Breast epithelium (tissue), 4 donors: ENCODE data around the gene NXPH4. TPM values are rescaled to one million over a fixed set of nuclear protein-coding genes. Genes with fewer than 3 reads are reported as not detected.

Experiments used
- DNase-seq, 2 donors: peaks; one replicate each; pipeline ENCODE4 v3.0.0-alpha.2; 2019; ENCODE audit warnings: low spot score in 2 of 2
- H3K27ac ChIP-seq, 2 donors: fragments of 200-600 bp; sonication (generic) in 1 of 2; one replicate each; pipeline ENCODE4 v1.5.1; 2016 to 2019; ENCODE audit warnings: mild to moderate bottlenecking in 1 of 2
- H3K27me3 ChIP-seq, 2 donors: fragments of 200-600 bp; sonication (generic) in 1 of 2; one replicate each; pipeline versions ENCODE4 v1.5.1 to v1.6.0; 2017 to 2019; ENCODE audit warnings: control low read depth in 1 of 2, mild to moderate bottlenecking in 1 of 2
- H3K36me3 ChIP-seq: fragments of 200-600 bp; one replicate; pipeline ENCODE4 v1.5.1; 2019
- H3K4me1 ChIP-seq, 2 donors: fragments of 200-600 bp; sonication (generic); one replicate each; pipeline ENCODE4 v1.5.1; 2016 to 2019; ENCODE audit warnings: control low read depth in 1 of 2
- H3K4me3 ChIP-seq, 3 donors: fragments of 200-600 bp; sonication (generic); 1 replicate in 2 of 3; 2 replicates in 1 of 3; pipeline ENCODE4 v1.5.1; 2016 to 2019; ENCODE audit warnings: mild to moderate bottlenecking in 3 of 3, moderate library complexity in 2 of 3
- H3K9me3 ChIP-seq, 2 donors: fragments of 200-600 bp; sonication (generic) in 1 of 2; one replicate each; pipeline ENCODE4 v1.5.1; 2016 to 2019; ENCODE audit warnings: control low read depth in 1 of 2
- CTCF ChIP-seq, 3 donors: fragments of 450-650 bp; IDR thresholded peaks; one replicate each; pipeline ENCODE4 v1.5.1; 2016 to 2017; ENCODE audit warnings: antibody characterized with exemption in 3 of 3, mild to moderate bottlenecking in 3 of 3, moderate library complexity in 3 of 3
- POLR2A ChIP-seq: fragments of 450-650 bp; IDR thresholded peaks from one replicate; pipeline ENCODE4 v1.6.1; 2016; ENCODE audit warnings: antibody characterized with exemption, mild to moderate bottlenecking, moderate library complexity
- POLR2AphosphoS5 ChIP-seq, 3 donors: sonication (generic); formaldehyde crosslinking; IDR thresholded peaks; one replicate each; pipeline ENCODE4 v1.6.1; 2017; ENCODE audit warnings: antibody characterized with exemption in 3 of 3
- intact Hi-C: fragments of 100-400 bp; cut with DNase I; formaldehyde crosslinking; loops from one replicate; pipeline ENCODE4 v1.15.1; 2023; ENCODE audit warnings: low total_unique reads
- total RNA-seq, 3 donors: library from RNA; depleted of rRNA; stranded (reverse); fragments of >200 nt; gene quantifications; one replicate each; pipeline ENCODE4 v1.1.0, GENCODE V29; 2016

The NXPH4 gene
- under 1 TPM in 1 of 3 donors, not detected in 2; 0.33 TPM for total RNA-seq

- intact Hi-C loops = no loop called here
- Histone ChIP-seq H3K36me3 (no peaks in the 10 kb centered on the region), H3K4me1 (peaks cover 7 to 8% of the 10 kb centered on the region in 2 donors), H3K27ac (no peak within 1 kb of the TSS), H3K27me3 (peaks cover 8 to 55% of the 10 kb centered on the region in 2 donors), H3K9me3 (no peaks in the 10 kb centered on the region), H3K4me3 (peak within 1 kb of the TSS; percentile 28 to 78 (median 53))
- no peak for DNase-seq
- TF ChIP-seq POLR2A = no peak
- TF ChIP-seq POLR2AphosphoS5 (IDR thresholded peaks at IDR 0.05) = no peak
- TF ChIP-seq CTCF (IDR thresholded peaks at IDR 0.05) = no peak
Observed at GRCh38 chr12:57216014-57216911, at the start of gene NXPH4. TSS of gene NXPH4 (plus strand) at chr12:57216794. CDS start at chr12:57216970, 176 bp downstream.

GRCh38 chr12:57166971-57167371 lies 49.6 kb upstream of the NXPH4 start:
- TF ChIP-seq CTCF (IDR thresholded peaks at IDR 0.05) (no peak), POLR2AphosphoS5 (IDR thresholded peaks at IDR 0.05) (no peak), POLR2A (no peak)
- no peak overlapping the region for H3K4me3 ChIP-seq
- intact Hi-C loops = no loop called here
- H3K27me3 ChIP-seq = no peaks in the 10 kb centered on the region
- no peaks in the 10 kb centered on the region for H3K9me3 ChIP-seq
- no peak for DNase-seq
- peak overlapping the region in 1 of 2 donors; percentile 48 for H3K27ac ChIP-seq
- no peaks in the 10 kb centered on the region for H3K4me1 ChIP-seq
- H3K36me3 ChIP-seq = no peaks in the 10 kb centered on the region

- Histone ChIP-seq H3K4me1 (no peaks in the 10 kb centered on the region), H3K27ac (peak overlapping the region in 1 of 2 donors; percentile 48)
Observed at GRCh38 chr12:57168058-57168457, 48.5 kb upstream of the NXPH4 start.

GRCh38 chr12:57169046-57169795 lies 47.4 kb upstream of the NXPH4 start:
- H3K27ac ChIP-seq = no peak overlapping the region
- TF ChIP-seq POLR2A (no peak), CTCF (IDR thresholded peaks at IDR 0.05) (no peak), POLR2AphosphoS5 (IDR thresholded peaks at IDR 0.05) (no peak)
- H3K4me1 ChIP-seq = no peaks in the 10 kb centered on the region

More at GRCh38 chr12:57168058-57168457, 48.5 kb upstream of the NXPH4 start:
- intact Hi-C loops = no loop called here
- H3K36me3 ChIP-seq = no peaks in the 10 kb centered on the region
- no peak overlapping the region for H3K4me3 ChIP-seq
- TF ChIP-seq CTCF (IDR thresholded peaks at IDR 0.05) = no peak
- TF ChIP-seq POLR2A = no peak
- no peak for TF ChIP-seq POLR2AphosphoS5 (IDR thresholded peaks at IDR 0.05)
- H3K27me3 ChIP-seq = no peaks in the 10 kb centered on the region
- H3K9me3 ChIP-seq = no peaks in the 10 kb centered on the region
- no peak for DNase-seq

GRCh38 chr12:57169969-57170368 lies 46.6 kb upstream of the NXPH4 start:
- Histone ChIP-seq H3K4me3 (no peak overlapping the region), H3K27ac (no peak overlapping the region), H3K4me1 (no peaks in the 10 kb centered on the region), H3K9me3 (no peaks in the 10 kb centered on the region), H3K36me3 (no peaks in the 10 kb centered on the region), H3K27me3 (no peaks in the 10 kb centered on the region)
- TF ChIP-seq POLR2A (no peak), POLR2AphosphoS5 (IDR thresholded peaks at IDR 0.05) (no peak), CTCF (IDR thresholded peaks at IDR 0.05) (no peak)
- DNase-seq = no peak
- intact Hi-C loops = no loop called here

More at GRCh38 chr12:57169046-57169795, 47.4 kb upstream of the NXPH4 start:
- Histone ChIP-seq H3K4me3 (no peak overlapping the region), H3K9me3 (no peaks in the 10 kb centered on the region), H3K27me3 (no peaks in the 10 kb centered on the region), H3K36me3 (no peaks in the 10 kb centered on the region)
- intact Hi-C loops = no loop called here
- no peak for DNase-seq
